NCI-H2196 treated with DMSO at 0.1 percent for 48 hours (cell line): ENCODE measurements around the gene CD248.
A peak's percentile ranks its signal among the peaks of the same experiment; 100 is the strongest.
"Not testable (repeated sequence)": the region's sequence is repeated elsewhere in the genome, so short reads cannot be mapped to it uniquely, and the experiment has no call there.

Experiments
- DNase-seq: peaks from one replicate; lab custom pipeline; 2025; ENCODE audit not compliant: unreplicated experiment; lab: John Stamatoyannopoulos, UW

The CD248 gene

GRCh38 chr11:66329165-66329673 is 12.4 kb upstream of the CD248 start:
- no peak for DNase-seq

- peak; percentile 64 for DNase-seq
Observed at GRCh38 chr11:66328302-66329144, 11.7 kb upstream of the CD248 start.

- no peak for DNase-seq
Observed at GRCh38 chr11:66328031-66328301, 11.1 kb upstream of the CD248 start.

- no peak for DNase-seq
Observed at GRCh38 chr11:66327171-66328030, 10.6 kb upstream of the CD248 start.

- no peak for DNase-seq
Observed at GRCh38 chr11:66326261-66327111, 9.6 kb upstream of the CD248 start.

- no peak for DNase-seq
Observed at GRCh38 chr11:66325263-66325671, 8.4 kb upstream of the CD248 start.

- DNase-seq, result no peak
Observed at GRCh38 chr11:66324664-66325063, 7.8 kb upstream of the CD248 start.

GRCh38 chr11:66323684-66324083 is 6.8 kb upstream of the CD248 start:
- DNase-seq, result no peak

- DNase-seq, result no peak
Observed at GRCh38 chr11:66322732-66323427, 6.0 kb upstream of the CD248 start.

- no peak for DNase-seq
Observed at GRCh38 chr11:66321606-66322005, 4.8 kb upstream of the CD248 start.

GRCh38 chr11:66320748-66321147 is 3.9 kb upstream of the CD248 start:
- DNase-seq, result not testable (repeated sequence)

GRCh38 chr11:66320289-66320688 is 3.4 kb upstream of the CD248 start:
- DNase-seq, result not testable (repeated sequence)

- no peak for DNase-seq
Observed at GRCh38 chr11:66318600-66318970, 1.7 kb upstream of the CD248 start.

GRCh38 chr11:66317723-66318599 is 1.1 kb upstream of the CD248 start:
- DNase-seq, result no peak

- DNase-seq, result no peak
Observed at GRCh38 chr11:66317322-66317722, 478 bp upstream of the CD248 start.

- no peak for DNase-seq
Observed at GRCh38 chr11:66315921-66316811, 678 bp downstream of the CD248 start.

GRCh38 chr11:66315498-66315885 is 1.4 kb downstream of the CD248 start:
- no peak for DNase-seq

- DNase-seq, result no peak
Observed at GRCh38 chr11:66314561-66315497, 2.0 kb downstream of the CD248 start.
